HepG2 (cell line): ENCODE results near the gene TUBGCP6. TPM values are rescaled to one million over a fixed set of nuclear protein-coding genes. Genes with fewer than 3 reads are reported as not detected.

Experiments
- ATAC-seq: fragments of 200-7000 bp; cut with Tn5 transposase; 3 replicates; pipeline ENCODE4 v1.9.1; 2020; ENCODE audit warnings: mild to moderate bottlenecking, moderate library complexity
- BruUV-seq: library from RNA; stranded (reverse); fragments of 400-500 nt; replicated peaks from 2 replicates; lab custom pipeline; 2021; lab: Mats Ljungman, UMichigan
- CTCF ChIA-PET: fragments of 300-600 bp; formaldehyde crosslinking; extraction: SDS; loops from one replicate; lab custom pipeline; 2021; ENCODE audit warnings: low total read pairs, inconsistent platforms, low intra/inter-chr PET ratio; lab: Yijun Ruan, JAX
- POLR2A ChIA-PET: fragments of 350-600 bp; sonication (Branson Sonifier 250); formaldehyde crosslinking; loops from one replicate; lab custom pipeline; 2020; ENCODE audit warnings: antibody characterized with exemption, inconsistent platforms; lab: Yijun Ruan, JAX
- DNase-seq: peaks from one replicate; pipeline ENCODE4 v3.0.0-alpha.2; 2015; ENCODE audit warnings: low spot score
- FAIRE-seq: peaks from 3 replicates; lab custom pipeline; 2011; peaks lifted over from hg19 to GRCh38; lab: Jason Lieb, UNC
- H2AFZ ChIP-seq: one replicate; pipeline ENCODE4 v1.6.1; 2011; ENCODE audit warnings: low read length, inconsistent platforms
- H3K27ac ChIP-seq: fragments of 300-600 bp; 3 replicates; pipeline ENCODE4 v1.8.0; 2011; ENCODE audit warnings: mixed run types, mild to moderate bottlenecking, mixed read lengths, low read length, inconsistent platforms; ENCODE audit not compliant: insufficient read depth; ENCODE audit errors: extremely low read length
- H3K27me3 ChIP-seq, 2 experiments: fragments of 200-600 bp in 1 of 2; 2 replicates in 1 of 2; 3 replicates in 1 of 2; pipeline versions ENCODE4 v1.6.0 to v1.8.0; 2011; ENCODE audit warnings: low read length in 2 of 2, mild to moderate bottlenecking in 2 of 2, moderate library complexity in 2 of 2, inconsistent platforms in 1 of 2; ENCODE audit not compliant: insufficient read depth in 2 of 2, control insufficient read depth in 1 of 2
- H3K36me3 ChIP-seq, 2 experiments: fragments of 200-600 bp in 1 of 2; replicated peaks in 1 of 2; 2 replicates in 1 of 2; 3 replicates in 1 of 2; pipeline versions ENCODE4 v1.5.1 to v1.8.0; 2011; ENCODE audit warnings: low read length in 2 of 2, inconsistent platforms in 1 of 2; ENCODE audit not compliant: insufficient read depth in 2 of 2, control insufficient read depth in 1 of 2
- H3K4me1 ChIP-seq: 2 replicates; pipeline ENCODE4 v1.5.1; 2012; ENCODE audit warnings: low read length, inconsistent platforms; ENCODE audit not compliant: insufficient read depth
- H3K4me2 ChIP-seq: 2 replicates; pipeline ENCODE4 v1.6.0; 2011; ENCODE audit warnings: low read depth, low read length, inconsistent platforms
- H3K4me3 ChIP-seq, 3 experiments: fragments of 200-600 bp in 1 of 3; sonication (generic), shearing (Covaris generic) in 1 of 3; replicated peaks in 1 of 3; 2 replicates each; pipeline ENCODE4 v1.5.1; 2011 to 2016; ENCODE audit warnings: low read length in 3 of 3, inconsistent platforms in 2 of 3, low read depth in 2 of 3, mild to moderate bottlenecking in 2 of 3, control low read depth in 1 of 3, mixed read lengths in 1 of 3; ENCODE audit not compliant: insufficient read depth in 1 of 3
- H3K79me2 ChIP-seq: one replicate; pipeline ENCODE4 v1.6.1; 2011; ENCODE audit warnings: low read length, inconsistent platforms; ENCODE audit not compliant: insufficient read depth
- H3K9ac ChIP-seq: 2 replicates; pipeline ENCODE4 v1.6.0; 2011; ENCODE audit warnings: mild to moderate bottlenecking, low read depth, low read length, inconsistent platforms; ENCODE audit not compliant: insufficient read depth
- H3K9me3 ChIP-seq: 2 replicates; pipeline ENCODE4 v1.5.1; 2012; ENCODE audit warnings: mild to moderate bottlenecking, low read length
- H4K20me1 ChIP-seq: 2 replicates; pipeline ENCODE4 v1.6.0; 2011; ENCODE audit warnings: inconsistent platforms, mild to moderate bottlenecking, low read length, moderate library complexity; ENCODE audit not compliant: insufficient read depth
- AGO2 ChIP-seq: fragments of 200-400 bp; formaldehyde crosslinking; optimal IDR thresholded peaks from 2 replicates; pipeline ENCODE3; 2017; ENCODE audit warnings: mild to moderate bottlenecking, low read depth, low read length, moderate library complexity
- FOXA3 ChIP-seq: IDR thresholded peaks from 2 replicates; pipeline ENCODE4 v1.6.1; 2016; ENCODE audit warnings: missing genetic modification reagents, missing compliant biosample characterization
- HCFC1 ChIP-seq: fragments of 150-350 bp; IDR thresholded peaks from 2 replicates; pipeline ENCODE4 v1.6.1; 2014; ENCODE audit warnings: low read depth, low read length
- HDAC2 ChIP-seq: sonication (generic); formaldehyde crosslinking; IDR thresholded peaks from 2 replicates; pipeline ENCODE4 v1.4.0; 2020; ENCODE audit warnings: missing genetic modification reagents
- HNF4A ChIP-seq: sonication (generic); formaldehyde crosslinking; IDR thresholded peaks from 2 replicates; pipeline ENCODE4 v1.4.0; 2020; ENCODE audit warnings: missing genetic modification reagents
- KAT2B ChIP-seq: fragments of 150-350 bp; IDR thresholded peaks from 2 replicates; pipeline ENCODE4 v1.6.1; 2014; ENCODE audit warnings: low read depth, low read length, borderline replicate concordance
- MAFF ChIP-seq: IDR thresholded peaks from 2 replicates; pipeline ENCODE4 v1.6.1; 2011; ENCODE audit warnings: low read depth, low read length, improper control_type of control experiment
- NFYB ChIP-seq: sonication (generic); formaldehyde crosslinking; IDR thresholded peaks from 2 replicates; pipeline ENCODE4 v1.4.0; 2020; ENCODE audit warnings: missing genetic modification reagents
- NR2C2 ChIP-seq: sonication (generic); formaldehyde crosslinking; IDR thresholded peaks from 2 replicates; pipeline ENCODE4 v1.4.0; 2020; ENCODE audit warnings: missing genetic modification reagents, mild to moderate bottlenecking, moderate library complexity, borderline replicate concordance
- POLR2A ChIP-seq, 2 experiments: IDR thresholded peaks; 2 replicates each; pipeline ENCODE4 v1.6.1; 2011; ENCODE audit warnings: low read depth in 2 of 2, low read length in 2 of 2, mild to moderate bottlenecking in 1 of 2, moderate library complexity in 1 of 2; ENCODE audit not compliant: insufficient read depth in 1 of 2
- RBFOX2 ChIP-seq: fragments of 200-400 bp; formaldehyde crosslinking; IDR thresholded peaks from 2 replicates; pipeline ENCODE4 v1.6.1; 2017; ENCODE audit warnings: low read depth, mild to moderate bottlenecking, low read length
- RFXAP ChIP-seq: sonication (generic); formaldehyde crosslinking; IDR thresholded peaks from 2 replicates; pipeline ENCODE4 v1.4.0; 2020; ENCODE audit warnings: missing genetic modification reagents, borderline replicate concordance
- SOX5 ChIP-seq: IDR thresholded peaks from 2 replicates; pipeline ENCODE4 v1.6.1; 2016; ENCODE audit warnings: borderline replicate concordance
- TEAD2 ChIP-seq: sonication (generic); formaldehyde crosslinking; IDR thresholded peaks from 2 replicates; pipeline ENCODE4 v1.9.0; 2021; ENCODE audit warnings: missing genetic modification reagents
- ZNF101 ChIP-seq: sonication (generic); formaldehyde crosslinking; IDR thresholded peaks from 2 replicates; pipeline ENCODE4 v1.4.0; 2020; ENCODE audit warnings: mild to moderate bottlenecking, low read depth, missing genetic modification reagents, borderline replicate concordance
- ZNF143 ChIP-seq: sonication (generic); formaldehyde crosslinking; IDR thresholded peaks from 2 replicates; pipeline ENCODE4 v1.4.0; 2020; ENCODE audit warnings: missing genetic modification reagents
- ZNF260 ChIP-seq: sonication (generic); formaldehyde crosslinking; IDR thresholded peaks from 2 replicates; pipeline ENCODE4 v1.4.0; 2020; ENCODE audit warnings: missing genetic modification reagents, low read depth, mild to moderate bottlenecking, borderline replicate concordance
- ZNF382 ChIP-seq: sonication (generic); formaldehyde crosslinking; IDR thresholded peaks from 2 replicates; pipeline ENCODE4 v1.5.0; 2020; ENCODE audit warnings: missing genetic modification reagents, mild to moderate bottlenecking, borderline replicate concordance
- ZNF746 ChIP-seq: sonication (generic); formaldehyde crosslinking; IDR thresholded peaks from 2 replicates; pipeline ENCODE4 v1.8.0; 2022; ENCODE audit warnings: mild to moderate bottlenecking, missing genetic modification reagents
- WGBS: methylation state at CpG from one replicate; pipeline ENCODE4 v1.1.6; 2017; ENCODE audit warnings: low lambda C conversion rate; 5-methylcytosine and 5-hydroxymethylcytosine counted together
- in situ Hi-C: cut with HindIII; loops from 2 replicates; pipeline ENCODE4 v1.10.0; 2017; ENCODE audit warnings: low pct_unique_long_range_greater_than_20kb; ENCODE audit not compliant: extremely low pct_ligation_motif_present
- intact Hi-C: fragments of 100-400 bp; cut with micrococcal nuclease; formaldehyde crosslinking; loops from one replicate; pipeline ENCODE4 v1.10.0; 2022; ENCODE audit not compliant: unreplicated experiment
- polyA plus RNA-seq, 8 experiments: library from polyadenylated mRNA; depleted of rRNA in 3 of 8; stranded (reverse) in 7 of 8; unstranded in 1 of 8; fragments of >200 nt; fragmentation: Illumina TruSeq in 4 of 8; extraction: Trizol in 4 of 8; gene quantifications; 2 replicates each; pipeline versions ENCODE4 v1.2.1 to v1.2.3, GENCODE V29; 2011 to 2016; ENCODE audit warnings: low read depth in 4 of 8, missing spikeins in 1 of 8, mixed read lengths in 1 of 8; ENCODE audit not compliant: insufficient read depth in 1 of 8
- total RNA-seq, 5 experiments: library from RNA; depleted of rRNA; stranded (reverse); fragments of >200 nt; fragmentation: Illumina TruSeq; extraction: Trizol; gene quantifications; 2 replicates each; pipeline ENCODE4 v1.2.3, GENCODE V29; 2016; ENCODE audit warnings: low read depth in 1 of 5
- TF ChIP-seq, protein P1 (sequence below): sonication (generic); formaldehyde crosslinking; IDR thresholded peaks from 2 replicates; pipeline ENCODE4 v1.9.0; 2022; ENCODE audit warnings: missing genetic modification reagents, mild to moderate bottlenecking, borderline replicate concordance
- TF ChIP-seq, protein P2 (sequence below): sonication (generic); formaldehyde crosslinking; IDR thresholded peaks from 2 replicates; pipeline ENCODE4 v1.4.0; 2020; ENCODE audit warnings: missing genetic modification reagents, borderline replicate concordance

The TUBGCP6 gene
- total and polyA plus RNA-seq, 2 of the 13 experiments (the other 11 are each of a cell fraction or from before 2014, with no cell fraction given) = 14.6 to 15.7 TPM

DNA sequence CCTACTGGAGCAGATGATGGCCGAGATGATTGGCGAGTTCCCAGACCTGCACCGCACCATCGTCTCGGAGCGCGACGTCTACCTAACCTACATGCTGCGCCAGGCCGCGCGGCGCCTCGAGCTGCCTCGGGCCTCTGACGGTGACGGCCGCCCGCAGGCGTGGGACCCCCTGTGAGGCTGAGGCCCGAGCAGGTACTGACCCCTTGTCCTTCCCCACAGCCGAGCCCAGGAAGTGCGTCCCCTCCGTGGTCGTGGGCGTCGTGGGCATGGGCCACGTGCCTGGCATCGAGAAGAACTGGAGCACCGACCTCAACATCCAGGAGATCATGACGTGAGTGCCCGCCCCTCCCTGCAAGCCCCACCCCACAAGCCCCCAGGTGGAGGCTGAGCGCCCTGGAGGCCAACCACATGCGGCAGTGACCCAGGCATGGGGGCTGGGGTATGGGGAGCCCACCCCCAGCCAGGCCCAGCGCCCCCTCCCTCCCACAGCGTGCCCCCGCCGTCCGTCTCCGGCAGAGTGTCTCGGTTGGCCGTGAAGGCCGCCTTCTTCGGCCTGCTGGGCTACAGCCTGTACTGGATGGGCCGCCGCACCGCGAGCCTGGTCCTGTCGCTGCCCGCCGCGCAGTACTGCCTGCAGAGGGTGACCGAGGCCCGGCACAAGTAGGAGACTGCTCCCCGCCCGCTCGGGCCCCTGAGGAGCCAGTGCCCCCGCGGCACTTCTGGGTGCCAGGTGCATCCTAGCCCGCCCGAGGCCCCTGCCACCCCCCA is 46.8 kb downstream of the TUBGCP6 start:
- CTCF ChIA-PET = no interaction called here
- Histone ChIP-seq H4K20me1 (peaks cover 11% of the 10 kb centered on the region), H3K9ac (no peak overlapping the region), H3K27ac (no peak overlapping the region), H3K4me1 (peaks cover 23% of the 10 kb centered on the region), H3K9me3 (no peaks in the 10 kb centered on the region), H3K79me2 (peaks cover 14% of the 10 kb centered on the region), H2AFZ (no peak overlapping the region), H3K27me3 (no peaks in the 10 kb centered on the region), H3K4me3 (no peak overlapping the region), H3K4me2 (no peak overlapping the region), H3K36me3 (peaks cover 18 to 20% of the 10 kb centered on the region in 2 experiments; a peak in 4 of 5 replicates)
- no peak for ATAC-seq
- WGBS = 99% methylated on average over 41 of the region's 61 CpGs
- no peak for DNase-seq
- intact Hi-C loops (no loop called here), in situ Hi-C loops (no loop called here)
- no peak for FAIRE-seq
- POLR2A ChIA-PET = no interaction called here
- no TSS peak for BruUV-seq
- no peak for TF ChIP-seq KAT2B
- TF ChIP-seq RFXAP (CRISPR knock-in tag) = no peak
- 0 out of 4 replicates have a peak, but pooled peaks of 1 of the 2 experiments have one; percentile 9 for TF ChIP-seq POLR2A (IDR thresholded peaks at IDR 0.05; ENCODE audit: insufficient read depth in 1 of 2, low read depth in 2 of 2, low read length in 2 of 2)
- TF ChIP-seq ZNF382 (CRISPR knock-in tag) = no peak
- TF ChIP-seq HNF4A (CRISPR knock-in tag) = no peak
- TF ChIP-seq NFYB (CRISPR knock-in tag) = no peak
- TF ChIP-seq MAFF = no peak
- no peak for TF ChIP-seq ZNF143
- TF ChIP-seq FOXA3 (CRISPR knock-in tag) = no peak
- TF ChIP-seq, protein P1, sequence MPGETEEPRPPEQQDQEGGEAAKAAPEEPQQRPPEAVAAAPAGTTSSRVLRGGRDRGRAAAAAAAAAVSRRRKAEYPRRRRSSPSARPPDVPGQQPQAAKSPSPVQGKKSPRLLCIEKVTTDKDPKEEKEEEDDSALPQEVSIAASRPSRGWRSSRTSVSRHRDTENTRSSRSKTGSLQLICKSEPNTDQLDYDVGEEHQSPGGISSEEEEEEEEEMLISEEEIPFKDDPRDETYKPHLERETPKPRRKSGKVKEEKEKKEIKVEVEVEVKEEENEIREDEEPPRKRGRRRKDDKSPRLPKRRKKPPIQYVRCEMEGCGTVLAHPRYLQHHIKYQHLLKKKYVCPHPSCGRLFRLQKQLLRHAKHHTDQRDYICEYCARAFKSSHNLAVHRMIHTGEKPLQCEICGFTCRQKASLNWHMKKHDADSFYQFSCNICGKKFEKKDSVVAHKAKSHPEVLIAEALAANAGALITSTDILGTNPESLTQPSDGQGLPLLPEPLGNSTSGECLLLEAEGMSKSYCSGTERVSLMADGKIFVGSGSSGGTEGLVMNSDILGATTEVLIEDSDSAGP (CRISPR knock-in tag) = no peak
- TF ChIP-seq NR2C2 = no peak
- no peak for TF ChIP-seq SOX5 (CRISPR knock-in tag)
- peak; percentile 29; the same call in 1 of the 2 replicates for TF ChIP-seq RBFOX2
- TF ChIP-seq, protein P2, sequence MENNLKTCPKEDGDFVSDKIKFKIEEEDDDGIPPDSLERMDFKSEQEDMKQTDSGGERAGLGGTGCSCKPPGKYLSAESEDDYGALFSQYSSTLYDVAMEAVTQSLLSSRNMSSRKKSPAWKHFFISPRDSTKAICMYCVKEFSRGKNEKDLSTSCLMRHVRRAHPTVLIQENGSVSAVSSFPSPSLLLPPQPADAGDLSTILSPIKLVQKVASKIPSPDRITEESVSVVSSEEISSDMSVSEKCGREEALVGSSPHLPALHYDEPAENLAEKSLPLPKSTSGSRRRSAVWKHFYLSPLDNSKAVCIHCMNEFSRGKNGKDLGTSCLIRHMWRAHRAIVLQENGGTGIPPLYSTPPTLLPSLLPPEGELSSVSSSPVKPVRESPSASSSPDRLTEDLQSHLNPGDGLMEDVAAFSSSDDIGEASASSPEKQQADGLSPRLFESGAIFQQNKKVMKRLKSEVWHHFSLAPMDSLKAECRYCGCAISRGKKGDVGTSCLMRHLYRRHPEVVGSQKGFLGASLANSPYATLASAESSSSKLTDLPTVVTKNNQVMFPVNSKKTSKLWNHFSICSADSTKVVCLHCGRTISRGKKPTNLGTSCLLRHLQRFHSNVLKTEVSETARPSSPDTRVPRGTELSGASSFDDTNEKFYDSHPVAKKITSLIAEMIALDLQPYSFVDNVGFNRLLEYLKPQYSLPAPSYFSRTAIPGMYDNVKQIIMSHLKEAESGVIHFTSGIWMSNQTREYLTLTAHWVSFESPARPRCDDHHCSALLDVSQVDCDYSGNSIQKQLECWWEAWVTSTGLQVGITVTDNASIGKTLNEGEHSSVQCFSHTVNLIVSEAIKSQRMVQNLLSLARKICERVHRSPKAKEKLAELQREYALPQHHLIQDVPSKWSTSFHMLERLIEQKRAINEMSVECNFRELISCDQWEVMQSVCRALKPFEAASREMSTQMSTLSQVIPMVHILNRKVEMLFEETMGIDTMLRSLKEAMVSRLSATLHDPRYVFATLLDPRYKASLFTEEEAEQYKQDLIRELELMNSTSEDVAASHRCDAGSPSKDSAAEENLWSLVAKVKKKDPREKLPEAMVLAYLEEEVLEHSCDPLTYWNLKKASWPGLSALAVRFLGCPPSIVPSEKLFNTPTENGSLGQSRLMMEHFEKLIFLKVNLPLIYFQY (CRISPR knock-in tag) = no peak
- TF ChIP-seq AGO2 = peak; percentile 5
- no peak for TF ChIP-seq ZNF101
- no peak for TF ChIP-seq TEAD2
- no peak for TF ChIP-seq HDAC2 (CRISPR knock-in tag)
- no peak for TF ChIP-seq ZNF260 (CRISPR knock-in tag)
- no peak for TF ChIP-seq HCFC1
- no peak for TF ChIP-seq ZNF746
- TF ChIP-seq, all 625 proteins: peak for 3
